ENCODE measurements around the gene ARG1. TPM values are rescaled to one million over a fixed set of nuclear protein-coding genes. Genes with fewer than 3 reads are reported as not detected.

ARG1 gene
- polyA plus RNA-seq (not detected in 2 replicates), polyA minus RNA-seq (not detected in 2 replicates)

DNA sequence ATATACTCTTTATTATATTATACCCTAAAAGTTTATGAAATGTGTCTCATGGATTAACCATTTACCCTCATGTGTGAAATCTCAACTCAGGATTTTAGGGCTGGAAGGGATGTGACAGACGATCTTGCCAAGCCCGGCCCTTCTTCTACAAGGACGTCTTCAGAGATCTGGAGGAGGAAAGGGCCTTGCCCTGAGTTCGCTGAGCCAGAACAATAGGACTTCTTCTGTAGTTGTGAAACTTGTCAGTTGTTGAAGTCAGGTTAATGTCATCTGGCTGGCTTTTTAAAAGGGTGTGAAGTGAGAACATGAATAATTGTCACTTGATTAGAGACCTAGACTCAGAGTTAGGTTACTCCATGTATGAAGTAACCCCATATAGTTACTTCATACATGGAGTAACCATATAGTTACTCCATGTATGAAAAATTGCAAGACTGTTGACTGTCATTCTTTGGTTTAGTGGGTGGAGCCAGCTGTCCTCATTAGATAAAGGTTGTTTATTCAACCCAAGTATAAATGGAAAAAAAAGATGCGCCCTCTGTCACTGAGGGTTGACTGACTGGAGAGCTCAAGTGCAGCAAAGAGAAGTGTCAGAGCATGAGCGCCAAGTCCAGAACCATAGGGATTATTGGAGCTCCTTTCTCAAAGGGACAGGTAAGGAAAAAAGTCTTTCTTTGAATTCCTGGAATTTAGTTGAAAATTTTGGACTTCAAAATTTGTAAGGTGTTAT lies at the start of gene ARG1:
Gene ARG1, plus strand, starts transcription at position 541 of the 730 bp plus-strand sequence. Its CDS starts 57 bp downstream, at position 598.
- TF ChIP-seq, protein P1, sequence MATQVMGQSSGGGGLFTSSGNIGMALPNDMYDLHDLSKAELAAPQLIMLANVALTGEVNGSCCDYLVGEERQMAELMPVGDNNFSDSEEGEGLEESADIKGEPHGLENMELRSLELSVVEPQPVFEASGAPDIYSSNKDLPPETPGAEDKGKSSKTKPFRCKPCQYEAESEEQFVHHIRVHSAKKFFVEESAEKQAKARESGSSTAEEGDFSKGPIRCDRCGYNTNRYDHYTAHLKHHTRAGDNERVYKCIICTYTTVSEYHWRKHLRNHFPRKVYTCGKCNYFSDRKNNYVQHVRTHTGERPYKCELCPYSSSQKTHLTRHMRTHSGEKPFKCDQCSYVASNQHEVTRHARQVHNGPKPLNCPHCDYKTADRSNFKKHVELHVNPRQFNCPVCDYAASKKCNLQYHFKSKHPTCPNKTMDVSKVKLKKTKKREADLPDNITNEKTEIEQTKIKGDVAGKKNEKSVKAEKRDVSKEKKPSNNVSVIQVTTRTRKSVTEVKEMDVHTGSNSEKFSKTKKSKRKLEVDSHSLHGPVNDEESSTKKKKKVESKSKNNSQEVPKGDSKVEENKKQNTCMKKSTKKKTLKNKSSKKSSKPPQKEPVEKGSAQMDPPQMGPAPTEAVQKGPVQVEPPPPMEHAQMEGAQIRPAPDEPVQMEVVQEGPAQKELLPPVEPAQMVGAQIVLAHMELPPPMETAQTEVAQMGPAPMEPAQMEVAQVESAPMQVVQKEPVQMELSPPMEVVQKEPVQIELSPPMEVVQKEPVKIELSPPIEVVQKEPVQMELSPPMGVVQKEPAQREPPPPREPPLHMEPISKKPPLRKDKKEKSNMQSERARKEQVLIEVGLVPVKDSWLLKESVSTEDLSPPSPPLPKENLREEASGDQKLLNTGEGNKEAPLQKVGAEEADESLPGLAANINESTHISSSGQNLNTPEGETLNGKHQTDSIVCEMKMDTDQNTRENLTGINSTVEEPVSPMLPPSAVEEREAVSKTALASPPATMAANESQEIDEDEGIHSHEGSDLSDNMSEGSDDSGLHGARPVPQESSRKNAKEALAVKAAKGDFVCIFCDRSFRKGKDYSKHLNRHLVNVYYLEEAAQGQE (IDR thresholded peaks at IDR 0.05; ENCODE audit: borderline replicate concordance): no peak
- no peak for TF ChIP-seq EZH2 (IDR thresholded peaks at IDR 0.05; ENCODE audit: borderline replicate concordance, insufficient read depth, low read length, poor library complexity, severe bottlenecking)
- no peak for TF ChIP-seq TAF1 (IDR thresholded peaks at IDR 0.05; ENCODE audit: low read depth)
- no peak for TF ChIP-seq RAD21 (conservative IDR thresholded peaks at IDR 0.05)
- no peak for TF ChIP-seq SMC3 (conservative IDR thresholded peaks at IDR 0.05; ENCODE audit: poor library complexity)
- no peak for TF ChIP-seq POLR2AphosphoS5 (IDR thresholded peaks at IDR 0.05)
- TF ChIP-seq EP300 (conservative IDR thresholded peaks at IDR 0.05; ENCODE audit: poor library complexity, severe bottlenecking): no peak
- TF ChIP-seq MXI1 (conservative IDR thresholded peaks at IDR 0.05; ENCODE audit: poor library complexity, severe bottlenecking): no peak
- TF ChIP-seq, protein P2, sequence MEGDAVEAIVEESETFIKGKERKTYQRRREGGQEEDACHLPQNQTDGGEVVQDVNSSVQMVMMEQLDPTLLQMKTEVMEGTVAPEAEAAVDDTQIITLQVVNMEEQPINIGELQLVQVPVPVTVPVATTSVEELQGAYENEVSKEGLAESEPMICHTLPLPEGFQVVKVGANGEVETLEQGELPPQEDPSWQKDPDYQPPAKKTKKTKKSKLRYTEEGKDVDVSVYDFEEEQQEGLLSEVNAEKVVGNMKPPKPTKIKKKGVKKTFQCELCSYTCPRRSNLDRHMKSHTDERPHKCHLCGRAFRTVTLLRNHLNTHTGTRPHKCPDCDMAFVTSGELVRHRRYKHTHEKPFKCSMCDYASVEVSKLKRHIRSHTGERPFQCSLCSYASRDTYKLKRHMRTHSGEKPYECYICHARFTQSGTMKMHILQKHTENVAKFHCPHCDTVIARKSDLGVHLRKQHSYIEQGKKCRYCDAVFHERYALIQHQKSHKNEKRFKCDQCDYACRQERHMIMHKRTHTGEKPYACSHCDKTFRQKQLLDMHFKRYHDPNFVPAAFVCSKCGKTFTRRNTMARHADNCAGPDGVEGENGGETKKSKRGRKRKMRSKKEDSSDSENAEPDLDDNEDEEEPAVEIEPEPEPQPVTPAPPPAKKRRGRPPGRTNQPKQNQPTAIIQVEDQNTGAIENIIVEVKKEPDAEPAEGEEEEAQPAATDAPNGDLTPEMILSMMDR (IDR thresholded peaks at IDR 0.05; ENCODE audit: poor library complexity, severe bottlenecking): no peak
- Histone ChIP-seq H3K27ac (ENCODE audit: low read length) (no peak within 1 kb of the TSS), H3K79me2 (replicated peaks; ENCODE audit: insufficient read depth, low read length) (no peaks in the 10 kb centered on the region), H3K36me3 (ENCODE audit: insufficient read depth, low read length) (no peaks in the 10 kb centered on the region), H3K9me3 (ENCODE audit: low read length) (no peaks in the 10 kb centered on the region), H3K9me2 (ENCODE audit: insufficient read depth, low read length) (no peaks in the 10 kb centered on the region), H3K9ac (ENCODE audit: low read length) (no peak within 1 kb of the TSS), H4K20me1 (ENCODE audit: insufficient read depth) (no peaks in the 10 kb centered on the region), H2AFZ (ENCODE audit: low read depth, low read length) (no peak within 1 kb of the TSS), H3K4me3 (ENCODE audit: low read length) (no peak within 1 kb of the TSS), H3K27me3 (ENCODE audit: insufficient read depth, low read depth, low read length) (no peaks in the 10 kb centered on the region), H3K4me2 (ENCODE audit: low read length) (no peak within 1 kb of the TSS), H3F3A (ENCODE audit: insufficient read depth, low read length, poor library complexity, severe bottlenecking) (no peaks in the 10 kb centered on the region)

DNA sequence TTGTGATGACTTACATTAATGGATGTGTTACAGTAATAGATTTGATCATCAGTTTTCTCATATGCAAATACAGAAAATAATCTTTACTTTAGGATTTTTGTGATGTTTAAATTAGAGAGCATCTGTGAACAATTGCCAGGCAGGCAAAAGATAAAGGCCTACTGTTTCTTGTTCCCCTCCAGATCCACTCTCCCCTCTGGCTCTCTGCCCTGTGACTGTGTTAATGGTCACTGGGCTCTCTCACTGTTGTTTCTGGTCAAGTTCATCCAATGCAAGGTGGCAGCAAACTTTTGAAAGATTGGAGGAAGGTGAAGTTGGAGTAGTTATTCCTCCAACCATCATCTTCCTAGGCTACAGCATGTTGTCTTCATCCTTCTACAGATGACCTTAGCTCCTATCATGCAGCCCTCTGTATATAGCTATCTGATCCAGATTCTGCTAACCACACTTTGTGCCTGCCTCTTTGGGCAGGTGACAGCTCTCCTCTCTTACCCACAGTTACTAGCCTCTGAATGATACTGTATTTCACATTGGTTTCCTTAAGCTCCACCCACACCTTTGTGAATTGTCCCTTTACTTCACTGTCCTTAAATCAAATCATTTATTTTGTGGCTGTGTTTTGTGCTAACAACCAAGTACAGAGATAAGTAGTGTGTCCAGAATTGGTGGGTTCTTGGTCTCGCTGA lies 48.9 kb upstream of the ARG1 start:
- TF ChIP-seq, protein P1 (IDR thresholded peaks at IDR 0.05; ENCODE audit: borderline replicate concordance): no peak
- TF ChIP-seq, protein P2 (IDR thresholded peaks at IDR 0.05; ENCODE audit: poor library complexity, severe bottlenecking): no peak
- TF ChIP-seq MXI1 (conservative IDR thresholded peaks at IDR 0.05; ENCODE audit: poor library complexity, severe bottlenecking) (no peak), TAF1 (IDR thresholded peaks at IDR 0.05; ENCODE audit: low read depth) (no peak), RAD21 (conservative IDR thresholded peaks at IDR 0.05) (no peak), EP300 (conservative IDR thresholded peaks at IDR 0.05; ENCODE audit: poor library complexity, severe bottlenecking) (no peak)
- H3K4me3 ChIP-seq (ENCODE audit: low read length): no peak overlapping the region
- no peaks in the 10 kb centered on the region for H4K20me1 ChIP-seq (ENCODE audit: insufficient read depth)
- H3K9me3 ChIP-seq (ENCODE audit: low read length): no peaks in the 10 kb centered on the region
- H3K4me2 ChIP-seq (ENCODE audit: low read length): no peak overlapping the region
- no peak overlapping the region for H3K9ac ChIP-seq (ENCODE audit: low read length)
- H3K79me2 ChIP-seq (replicated peaks; ENCODE audit: insufficient read depth, low read length): no peaks in the 10 kb centered on the region
- H3K27me3 ChIP-seq (ENCODE audit: insufficient read depth, low read depth, low read length): no peaks in the 10 kb centered on the region
- H3K36me3 ChIP-seq (ENCODE audit: insufficient read depth, low read length): no peaks in the 10 kb centered on the region
- no peaks in the 10 kb centered on the region for H3K9me2 ChIP-seq (ENCODE audit: insufficient read depth, low read length)
- H3F3A ChIP-seq (ENCODE audit: insufficient read depth, low read length, poor library complexity, severe bottlenecking): no peaks in the 10 kb centered on the region
- no peak overlapping the region for H3K27ac ChIP-seq (ENCODE audit: low read length)
- H2AFZ ChIP-seq (ENCODE audit: low read depth, low read length): no peak overlapping the region
